ENCODE data around the gene LINC00237.

Gene LINC00237

GRCh38 chr20:21125849-21126580, 19.9 kb upstream of the LINC00237 start, which contains the start of gene KIZ:
Gene KIZ, plus strand, starts transcription at chr20:21126082. Its CDS starts 34 bp downstream, at chr20:21126116.
- DNase-seq (ENCODE audit: low read depth, low spot score), result no peak

GRCh38 chr20:21125072-21125848, 19.1 kb upstream of the LINC00237 start:
- no peak for DNase-seq (ENCODE audit: low read depth, low spot score)

- no peak for DNase-seq (ENCODE audit: low read depth, low spot score)
These were observed 18.0 kb upstream of the LINC00237 start for GRCh38 chr20:21124190-21124589.

- no peak for DNase-seq (ENCODE audit: low read depth, low spot score)
These were observed 12.6 kb upstream of the LINC00237 start for GRCh38 chr20:21118782-21119181.

GRCh38 chr20:21118138-21118537, 12.0 kb upstream of the LINC00237 start:
- DNase-seq (ENCODE audit: low read depth, low spot score), result no peak

- no peak for DNase-seq (ENCODE audit: low read depth, low spot score)
These were observed 11.4 kb upstream of the LINC00237 start for GRCh38 chr20:21117521-21117920.

GRCh38 chr20:21114584-21114983, 8.4 kb upstream of the LINC00237 start:
- no peak for DNase-seq (ENCODE audit: low read depth, low spot score)

- DNase-seq (ENCODE audit: low read depth, low spot score), result no peak
These were observed 7.5 kb upstream of the LINC00237 start for GRCh38 chr20:21113697-21114096.

- DNase-seq (ENCODE audit: low read depth, low spot score), result no peak
These were observed 5.3 kb upstream of the LINC00237 start for GRCh38 chr20:21111416-21111815.

GRCh38 chr20:21110811-21111210, 4.7 kb upstream of the LINC00237 start:
- DNase-seq (ENCODE audit: low read depth, low spot score), result no peak

- DNase-seq (ENCODE audit: low read depth, low spot score), result no peak
These were observed 3.0 kb upstream of the LINC00237 start for GRCh38 chr20:21109144-21109543.

- no peak for DNase-seq (ENCODE audit: low read depth, low spot score)
These were observed 558 bp downstream of the LINC00237 start for GRCh38 chr20:21105429-21106170.

- DNase-seq (ENCODE audit: low read depth, low spot score), result no peak
These were observed 1.2 kb downstream of the LINC00237 start for GRCh38 chr20:21104921-21105320.

GRCh38 chr20:21104466-21104761, 1.7 kb downstream of the LINC00237 start:
- DNase-seq (ENCODE audit: low read depth, low spot score), result no peak

GRCh38 chr20:21103582-21104465, 2.3 kb downstream of the LINC00237 start:
- no peak for DNase-seq (ENCODE audit: low read depth, low spot score)

GRCh38 chr20:21102603-21103311, 3.4 kb downstream of the LINC00237 start:
- DNase-seq (ENCODE audit: low read depth, low spot score), result no peak

GRCh38 chr20:21101932-21102575, 4.1 kb downstream of the LINC00237 start:
- DNase-seq (ENCODE audit: low read depth, low spot score), result no peak

- DNase-seq (ENCODE audit: low read depth, low spot score), result no peak
These were observed 4.7 kb downstream of the LINC00237 start for GRCh38 chr20:21101453-21101931.

GRCh38 chr20:21100578-21101452, 5.3 kb downstream of the LINC00237 start:
- DNase-seq (ENCODE audit: low read depth, low spot score), result no peak

Measured in iPS DF 19.7 (cell line).